T-cell (primary cell): ENCODE measurements around the gene SFXN4. TPM values are rescaled to one million over a fixed set of nuclear protein-coding genes. Genes with fewer than 3 reads are reported as not detected.
A peak's percentile ranks its signal among the peaks of the same experiment; 100 is the strongest.

Experiments
- ATAC-seq, 4 experiments: fragments of 200-7000 bp in 3 of 4; fragments of 150-1000 bp in 1 of 4; cut with Tn5 transposase; replicated peaks in 1 of 4; 1 replicate in 3 of 4; 2 replicates in 1 of 4; pipeline ENCODE4 v1.10.0; 2021; ENCODE audit warnings: moderate library complexity in 3 of 4, mild to moderate bottlenecking in 2 of 4, moderate number of reproducible peaks in 1 of 4
- CTCF ChIA-PET, 2 donors: fragments of 300-600 bp; sonication (Branson Sonifier 250); formaldehyde crosslinking; loops; one replicate each; lab custom pipeline; 2022; ENCODE audit warnings: antibody characterized with exemption in 2 of 2; lab: Charles Lee
- POLR2A ChIA-PET, 2 donors: fragments of 300-600 bp; sonication (Branson Sonifier 250); formaldehyde crosslinking; loops; one replicate each; lab custom pipeline; 2022; ENCODE audit warnings: antibody characterized with exemption in 2 of 2; lab: Charles Lee
- DNase-seq, 35 experiments: peaks; one replicate each; pipeline versions ENCODE4 v3.0.0 to v3.0.0-alpha.2; 2013 to 2023
- H3K27ac ChIP-seq: one replicate; pipeline ENCODE4 v1.5.1; 2013; ENCODE audit warnings: low read length
- H3K27me3 ChIP-seq, 2 experiments: replicated peaks in 1 of 2; 1 replicate in 1 of 2; 2 replicates in 1 of 2; pipeline versions ENCODE4 v1.6.1 to v1.7.0; 2013; ENCODE audit warnings: low read length in 1 of 2, mixed read lengths in 1 of 2; ENCODE audit not compliant: control insufficient read depth in 2 of 2, insufficient read depth in 2 of 2; ENCODE audit errors: extremely low read depth in 1 of 2
- H3K36me3 ChIP-seq, 2 donors: 1 replicate in 1 of 2; 2 replicates in 1 of 2; pipeline versions ENCODE4 v1.6.1 to v1.7.0; 2013; ENCODE audit warnings: low read length in 1 of 2; ENCODE audit not compliant: control insufficient read depth in 2 of 2, insufficient read depth in 1 of 2; ENCODE audit errors: extremely low read depth in 1 of 2
- H3K4me1 ChIP-seq, 2 experiments: 1 replicate in 1 of 2; 2 replicates in 1 of 2; pipeline versions ENCODE4 v1.6.1 to v1.7.0; 2013; ENCODE audit warnings: low read length in 2 of 2, mixed read lengths in 1 of 2; ENCODE audit not compliant: insufficient read depth in 2 of 2, control insufficient read depth in 1 of 2; ENCODE audit errors: extremely low read depth in 1 of 2
- H3K4me3 ChIP-seq, 2 donors: 1 replicate in 1 of 2; 2 replicates in 1 of 2; pipeline versions ENCODE4 v1.5.1 to v1.7.0; 2013; ENCODE audit warnings: mild to moderate bottlenecking in 2 of 2, low read length in 1 of 2, moderate library complexity in 1 of 2; ENCODE audit not compliant: control insufficient read depth in 1 of 2; ENCODE audit errors: extremely low read depth in 1 of 2
- H3K9me3 ChIP-seq: 2 replicates; pipeline ENCODE4 v1.7.0; 2013
- H3K27ac Mint-ChIP-seq, 2 donors: one replicate each; pipeline ENCODE4 v1.8.0; 2020 to 2021; ENCODE audit warnings: mild to moderate bottlenecking in 2 of 2, mixed read lengths in 2 of 2
- H3K27me3 Mint-ChIP-seq, 2 donors: one replicate each; pipeline ENCODE4 v1.8.0; 2021 to 2022; ENCODE audit warnings: mixed read lengths in 2 of 2
- H3K36me3 Mint-ChIP-seq: one replicate; pipeline ENCODE4 v1.8.0; 2021; ENCODE audit warnings: mixed read lengths
- H3K4me1 Mint-ChIP-seq, 3 donors: one replicate each; pipeline ENCODE4 v1.8.0; 2020 to 2022; ENCODE audit warnings: mixed read lengths in 3 of 3, mild to moderate bottlenecking in 1 of 3
- H3K4me3 Mint-ChIP-seq, 3 donors: one replicate each; pipeline ENCODE4 v1.8.0; 2020 to 2022; ENCODE audit warnings: mild to moderate bottlenecking in 3 of 3, mixed read lengths in 3 of 3, moderate library complexity in 3 of 3
- H3K9me3 Mint-ChIP-seq, 3 donors: one replicate each; pipeline ENCODE4 v1.8.0; 2020 to 2022; ENCODE audit warnings: mixed read lengths in 3 of 3
- WGBS: methylation state at CpG from one replicate; pipeline ENCODE4 v1.1.5; 2013; ENCODE audit warnings: missing lambda C conversion rate; ENCODE audit not compliant: insufficient coverage; 5-methylcytosine and 5-hydroxymethylcytosine counted together
- total RNA-seq, 35 experiments: library from RNA in 6 of 35; stranded (reverse) in 6 of 35; fragments of 120-200 nt in 1 of 35; gene quantifications; one replicate each; pipeline versions ENCODE4 v1.2.1 to v1.2.4 and lab custom pipeline; 2013 to 2026

The SFXN4 gene, protein sequence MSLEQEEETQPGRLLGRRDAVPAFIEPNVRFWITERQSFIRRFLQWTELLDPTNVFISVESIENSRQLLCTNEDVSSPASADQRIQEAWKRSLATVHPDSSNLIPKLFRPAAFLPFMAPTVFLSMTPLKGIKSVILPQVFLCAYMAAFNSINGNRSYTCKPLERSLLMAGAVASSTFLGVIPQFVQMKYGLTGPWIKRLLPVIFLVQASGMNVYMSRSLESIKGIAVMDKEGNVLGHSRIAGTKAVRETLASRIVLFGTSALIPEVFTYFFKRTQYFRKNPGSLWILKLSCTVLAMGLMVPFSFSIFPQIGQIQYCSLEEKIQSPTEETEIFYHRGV
- total RNA-seq (10 to 100 TPM; 10.4 to 19.4 (median 13.9) TPM), total RNA-seq (lab: John Stamatoyannopoulos, UW) (6.0 to 78.8 (median 13.1) reads per million in 29 experiments)
- total RNA-seq (2013): 13.6 TPM

DNA sequence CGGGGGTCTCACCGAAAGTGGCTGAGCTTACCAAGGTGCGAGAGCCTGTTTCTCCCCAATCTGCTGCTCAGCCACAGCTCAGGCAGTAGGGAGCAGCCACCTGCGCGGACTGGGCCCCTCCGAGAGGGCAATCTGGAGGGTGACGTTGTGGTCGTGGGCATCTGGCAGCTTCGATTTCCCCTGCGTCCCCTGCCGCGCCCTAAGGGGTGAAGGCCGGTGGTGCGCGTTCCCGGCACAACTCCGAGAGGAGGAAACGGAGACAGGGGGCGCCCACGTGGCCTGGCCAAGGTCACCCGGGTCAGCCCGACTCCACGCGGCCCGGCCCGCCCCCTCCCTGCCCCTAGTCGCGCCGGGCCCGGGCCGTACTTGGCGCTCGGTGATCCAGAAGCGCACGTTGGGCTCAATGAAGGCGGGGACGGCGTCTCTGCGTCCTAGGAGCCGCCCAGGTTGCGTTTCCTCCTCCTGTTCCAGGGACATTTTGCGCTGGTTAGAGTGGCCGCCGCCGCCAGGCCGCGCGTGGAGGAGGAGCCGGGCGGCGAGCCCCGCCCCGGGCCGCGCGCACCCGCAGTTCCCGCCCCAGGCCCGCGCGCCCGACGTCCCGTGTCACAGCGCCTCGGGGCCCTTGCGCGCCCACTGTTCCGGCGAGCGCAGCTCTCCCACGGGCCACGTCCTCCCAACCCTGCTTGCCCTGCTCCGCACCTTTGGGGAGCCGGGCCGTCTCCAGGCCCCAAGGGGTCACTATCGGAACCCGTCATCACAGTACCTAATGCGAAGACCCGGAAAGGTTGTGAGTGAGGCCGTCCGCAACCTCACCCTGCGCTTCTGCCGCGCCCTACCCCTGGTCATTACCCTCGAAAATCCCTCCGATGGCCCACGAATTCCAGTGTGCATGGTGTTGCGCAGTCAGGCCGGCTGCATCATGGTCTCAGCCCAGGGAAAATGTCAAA, at the start of gene SFXN4:
Gene SFXN4 (minus strand): TSS at position 544 of the 947 bp plus-strand sequence. CDS start 67 bp downstream, at position 477.
- CTCF ChIA-PET: interaction anchor here in 1 of 2 donors (0.7 to 1.2 kb wide), 3 partner anchors 11 to 46 kb away, joined by 3 read pairs; no protein-coding TSS in a partner anchor

GRCh38 chr10:119211625-119212441, 46.3 kb upstream of the SFXN4 start:
- Histone ChIP-seq H3K36me3 (no peaks in the 10 kb centered on the region), H3K27me3 (no peaks in the 10 kb centered on the region), H3K9me3 (no peaks in the 10 kb centered on the region), H3K4me1 (peaks cover 37 to 45% of the 10 kb centered on the region in 2 experiments), H3K4me3 (peak overlapping the region in 1 of 2 donors; percentile 6), H3K27ac (peak overlapping the region; percentile 80)
- Mint-ChIP-seq H3K36me3 (no peaks in the 10 kb centered on the region), H3K27ac (peak overlapping the region; percentile 91 to 98), H3K4me1 (peaks cover 52 to 74% (median 69%) of the 10 kb centered on the region in 3 donors), H3K27me3 (no peaks in the 10 kb centered on the region), H3K9me3 (no peaks in the 10 kb centered on the region), H3K4me3 (peak overlapping the region; percentile 59 to 74 (median 67))
- ChIA-PET POLR2A (interaction anchor here (0.5 to 1.3 kb wide), 9 partner anchors 11 to 693 kb away, joined by 3 to 6 read pairs (median 3); no protein-coding TSS in a partner anchor), CTCF (interaction anchor here (0.6 to 1.7 kb wide), 8 partner anchors 8 to 467 kb away, joined by 3 to 5 read pairs (median 4); no protein-coding TSS in a partner anchor)
- DNase-seq (peak in 13 of 35 experiments; percentile 13 to 55 (median 25)), ATAC-seq (peak in 1 of 4 experiments; percentile 8)
- 23% methylated on average over 6 of the region's 12 CpGs for WGBS

More for the DNA sequence above, at the start of gene SFXN4:
- POLR2A ChIA-PET: interaction anchor here in 1 of 2 donors (0.5 to 0.8 kb wide), 2 partner anchors 14 to 42 kb away, joined by 3 read pairs; partner anchors contain the start of gene GRK5
- no peaks in the 10 kb centered on the region for H3K27me3 ChIP-seq
- H3K9me3 ChIP-seq: no peaks in the 10 kb centered on the region
- peaks cover 31% of the 10 kb centered on the region for H3K36me3 Mint-ChIP-seq
- H3K9me3 Mint-ChIP-seq: no peaks in the 10 kb centered on the region
- 2% methylated on average over 87 of the region's 90 CpGs for WGBS
- H3K4me1 Mint-ChIP-seq: peaks cover 15 to 36% (median 30%) of the 10 kb centered on the region in 3 donors
- H3K36me3 ChIP-seq: peaks cover 0 to 26% of the 10 kb centered on the region in 2 donors
- H3K27me3 Mint-ChIP-seq: no peaks in the 10 kb centered on the region
- H3K27ac ChIP-seq: peak within 1 kb of the TSS; percentile 68
- H3K4me1 ChIP-seq: peaks cover 7 to 23% of the 10 kb centered on the region in 2 experiments
- H3K4me3 Mint-ChIP-seq: peak within 1 kb of the TSS; percentile 85 to 90 (median 88)
- ATAC-seq: peak; percentile 92 to 96 (median 94)
- peak within 1 kb of the TSS; percentile 72 to 83 for H3K4me3 ChIP-seq
- peak; percentile 52 to 88 (median 72) for DNase-seq
- peak within 1 kb of the TSS; percentile 93 to 96 for H3K27ac Mint-ChIP-seq

DNA sequence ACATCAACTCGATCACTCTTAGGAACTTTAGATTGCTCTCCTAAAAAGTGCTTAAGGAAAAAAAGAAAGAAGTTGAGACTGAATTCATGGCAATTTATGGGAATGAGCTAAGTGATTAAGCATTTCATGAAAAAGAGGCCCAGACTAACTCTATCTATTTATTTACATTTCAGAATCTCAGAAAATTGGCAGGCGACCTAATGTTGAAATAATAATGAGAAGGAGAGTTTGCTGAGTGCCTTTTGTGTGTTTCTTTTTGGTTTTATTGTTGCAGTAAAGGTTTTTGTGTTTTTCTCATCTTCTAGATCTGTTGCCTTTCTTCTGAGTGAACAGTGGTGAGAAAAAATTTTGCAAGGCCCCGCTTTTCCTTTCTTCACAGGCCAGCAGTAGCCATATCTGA, 45.7 kb upstream of the SFXN4 start:
- H3K27me3 Mint-ChIP-seq: no peaks in the 10 kb centered on the region
- POLR2A ChIA-PET: interaction anchor here (0.5 to 1.3 kb wide), 6 partner anchors 11 to 694 kb away, joined by 3 to 4 read pairs (median 3); no protein-coding TSS in a partner anchor
- H3K27ac ChIP-seq: peak overlapping the region; percentile 80
- DNase-seq (no peak), ATAC-seq (no peak)
- no peaks in the 10 kb centered on the region for H3K36me3 Mint-ChIP-seq
- no peak overlapping the region for H3K4me3 ChIP-seq
- H3K4me1 ChIP-seq: peaks cover 37 to 49% of the 10 kb centered on the region in 2 experiments
- no peaks in the 10 kb centered on the region for H3K9me3 Mint-ChIP-seq
- H3K9me3 ChIP-seq: no peaks in the 10 kb centered on the region
- no peaks in the 10 kb centered on the region for H3K36me3 ChIP-seq
- CTCF ChIA-PET: interaction anchor here (0.6 to 1.7 kb wide), 4 partner anchors 11 to 91 kb away, joined by 3 to 4 read pairs (median 4); no protein-coding TSS in a partner anchor
- peak overlapping the region; percentile 91 to 98 for H3K27ac Mint-ChIP-seq
- H3K4me3 Mint-ChIP-seq: peak overlapping the region; percentile 59 to 74 (median 67)
- 100% methylated on average over 2 of the region's 3 CpGs for WGBS
- H3K27me3 ChIP-seq: no peaks in the 10 kb centered on the region
- peaks cover 57 to 76% (median 73%) of the 10 kb centered on the region in 3 donors for H3K4me1 Mint-ChIP-seq

DNA sequence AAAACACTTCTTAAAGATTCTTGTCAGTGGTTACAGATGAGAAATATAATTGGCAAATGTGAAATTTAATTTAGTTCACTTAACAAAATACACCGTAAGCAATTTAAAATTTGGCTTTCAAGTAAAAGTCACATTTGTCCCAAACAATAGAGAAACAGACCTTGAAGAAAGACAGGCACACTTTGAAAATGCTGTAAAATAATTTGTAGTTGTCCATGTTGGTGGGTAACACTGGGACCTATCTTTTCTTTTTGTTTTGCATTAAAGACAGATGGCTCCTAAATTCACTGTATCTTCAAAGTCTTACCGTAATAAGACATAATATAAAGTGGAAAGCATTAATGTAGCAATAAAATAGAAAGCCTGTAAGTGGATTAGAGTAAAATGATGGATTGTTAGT, 45.1 kb upstream of the SFXN4 start:
- Histone ChIP-seq H3K36me3 (no peaks in the 10 kb centered on the region), H3K27me3 (no peaks in the 10 kb centered on the region), H3K9me3 (no peaks in the 10 kb centered on the region), H3K4me3 (no peak overlapping the region), H3K4me1 (peaks cover 37 to 55% of the 10 kb centered on the region in 2 experiments), H3K27ac (no peak overlapping the region)
- ATAC-seq: no peak
- no peaks in the 10 kb centered on the region for H3K36me3 Mint-ChIP-seq
- H3K4me1 Mint-ChIP-seq: peaks cover 59 to 77% (median 74%) of the 10 kb centered on the region in 3 donors
- H3K27ac Mint-ChIP-seq: peak overlapping the region; percentile 91 to 98
- ChIA-PET CTCF (interaction anchor here (0.6 to 2.3 kb wide), 4 partner anchors 12 to 292 kb away, joined by 3 to 7 read pairs (median 4); no protein-coding TSS in a partner anchor), POLR2A (interaction anchor here (0.7 to 1.3 kb wide), 5 partner anchors 12 to 304 kb away, joined by 3 to 4 read pairs (median 3); no protein-coding TSS in a partner anchor)
- H3K4me3 Mint-ChIP-seq: peak overlapping the region in 1 of 3 donors; percentile 87
- DNase-seq: no peak
- WGBS: no CpG with 5 or more reads among the region's 2 CpGs
- H3K9me3 Mint-ChIP-seq: no peaks in the 10 kb centered on the region
- H3K27me3 Mint-ChIP-seq: no peaks in the 10 kb centered on the region

- 83% methylated on average over 1 of the region's 9 CpGs for WGBS
- H3K4me1 Mint-ChIP-seq: peaks cover 57 to 70% (median 66%) of the 10 kb centered on the region in 3 donors
Measured at GRCh38 chr10:119209736-119210355, 44.3 kb upstream of the SFXN4 start.

More at GRCh38 chr10:119209736-119210355, 44.3 kb upstream of the SFXN4 start:
- peaks cover 37 to 56% of the 10 kb centered on the region in 2 experiments for H3K4me1 ChIP-seq
- H3K27ac ChIP-seq: peak overlapping the region; percentile 58
- H3K27ac Mint-ChIP-seq: peak overlapping the region; percentile 87 to 89
- peak overlapping the region; percentile 65 to 98 for H3K4me3 ChIP-seq
- ATAC-seq: no peak
- ChIA-PET POLR2A (interaction anchor here (0.5 to 1.1 kb wide), 8 partner anchors 8 to 443 kb away, joined by 3 to 4 read pairs (median 3); no protein-coding TSS in a partner anchor), CTCF (interaction anchor here (0.6 to 2.3 kb wide), 10 partner anchors 11 to 444 kb away, joined by 3 to 7 read pairs (median 4); partner anchors contain the start of gene RGS10 (in 1 of the 2))
- no peaks in the 10 kb centered on the region for H3K36me3 ChIP-seq
- no peaks in the 10 kb centered on the region for H3K27me3 ChIP-seq
- DNase-seq: no peak
- no peaks in the 10 kb centered on the region for H3K27me3 Mint-ChIP-seq
- H3K4me3 Mint-ChIP-seq: peak overlapping the region; percentile 87 to 96 (median 92)
- no peaks in the 10 kb centered on the region for H3K36me3 Mint-ChIP-seq
- no peaks in the 10 kb centered on the region for H3K9me3 ChIP-seq
- H3K9me3 Mint-ChIP-seq: no peaks in the 10 kb centered on the region
